OCI-LY7 (cell line): ENCODE measurements around the gene SAP30BP. TPM values are rescaled to one million over a fixed set of nuclear protein-coding genes. Genes with fewer than 3 reads are reported as not detected.
"Not testable (repeated sequence)": the region's sequence is repeated elsewhere in the genome, so short reads cannot be mapped to it uniquely, and the experiment has no call there.

Experiments used
- BruUV-seq: library from RNA; stranded (reverse); fragments of 400-500 nt; replicated peaks from 2 replicates; lab custom pipeline; 2021; lab: Mats Ljungman, UMichigan
- CTCF ChIA-PET: fragments of 300-600 bp; sonication (Branson Sonifier 250); formaldehyde crosslinking; loops from one replicate; lab custom pipeline; 2022; ENCODE audit warnings: antibody characterized with exemption; ENCODE audit not compliant: unreplicated experiment; lab: Charles Lee
- POLR2A ChIA-PET: fragments of 300-600 bp; sonication (Branson Sonifier 250); formaldehyde crosslinking; loops from one replicate; lab custom pipeline; 2022; ENCODE audit warnings: antibody characterized with exemption; lab: Charles Lee
- DNase-seq: peaks from one replicate; pipeline ENCODE4 v3.0.0-alpha.2; 2015; ENCODE audit warnings: low spot score
- H2AFZ ChIP-seq: fragments of 200-600 bp; sonication (generic), shearing (Covaris generic); 2 replicates; pipeline ENCODE4 v1.6.1; 2014; ENCODE audit warnings: mild to moderate bottlenecking, antibody characterized with exemption, low read length, moderate library complexity
- H3K27ac ChIP-seq: fragments of 200-600 bp; sonication (generic); 2 replicates; pipeline ENCODE4 v1.5.1; 2014; ENCODE audit warnings: mixed run types, low read depth, mild to moderate bottlenecking, moderate library complexity, low read length, inconsistent platforms; ENCODE audit not compliant: poor library complexity, severe bottlenecking
- H3K36me3 ChIP-seq: fragments of 200-600 bp; sonication (generic); 2 replicates; pipeline ENCODE4 v1.6.1; 2014; ENCODE audit warnings: mild to moderate bottlenecking, antibody characterized with exemption, low read length, moderate library complexity, mixed read lengths; ENCODE audit not compliant: insufficient read depth
- H3K4me1 ChIP-seq: fragments of 200-600 bp; sonication (generic); 2 replicates; pipeline ENCODE4 v1.5.1; 2014; ENCODE audit warnings: mild to moderate bottlenecking, low read length; ENCODE audit not compliant: insufficient read depth, poor library complexity, severe bottlenecking
- H3K4me2 ChIP-seq: fragments of 200-600 bp; sonication (generic); 2 replicates; pipeline ENCODE4 v1.6.1; 2014; ENCODE audit warnings: mild to moderate bottlenecking, low read length
- H3K4me3 ChIP-seq: fragments of 200-600 bp; sonication (generic); 2 replicates; pipeline ENCODE4 v1.5.1; 2014; ENCODE audit warnings: mild to moderate bottlenecking, low read depth, low read length; ENCODE audit not compliant: poor library complexity, severe bottlenecking
- H3K79me2 ChIP-seq: fragments of 200-600 bp; sonication (generic); 2 replicates; pipeline ENCODE4 v1.6.1; 2016; ENCODE audit warnings: low read depth, mild to moderate bottlenecking, low read length, moderate library complexity, mixed read lengths; ENCODE audit not compliant: insufficient read depth
- H3K9me2 ChIP-seq: fragments of 200-600 bp; sonication (generic); 2 replicates; pipeline ENCODE4 v1.6.1; 2016; ENCODE audit warnings: mild to moderate bottlenecking, low read length, mixed read lengths; ENCODE audit not compliant: insufficient read depth
- H3K9me3 ChIP-seq: fragments of 200-600 bp; sonication (generic); 2 replicates; pipeline ENCODE4 v1.6.1; 2014; ENCODE audit warnings: mild to moderate bottlenecking, mixed run types, low read length, mixed read lengths
- H4K20me1 ChIP-seq: fragments of 200-600 bp; sonication (generic); 2 replicates; pipeline ENCODE4 v1.6.1; 2014; ENCODE audit warnings: mild to moderate bottlenecking, antibody characterized with exemption, low read length, moderate library complexity, mixed read lengths; ENCODE audit not compliant: insufficient read depth
- EZH2phosphoT487 ChIP-seq: fragments of 200-600 bp; sonication (generic); IDR thresholded peaks from 2 replicates; pipeline ENCODE4 v1.6.1; 2018; ENCODE audit warnings: low read depth, borderline replicate concordance, mild to moderate bottlenecking, mixed run types, antibody characterized with exemption, low read length, moderate library complexity, mixed read lengths
- intact Hi-C: fragments of 100-400 bp; cut with micrococcal nuclease; formaldehyde crosslinking; loops from one replicate; pipeline ENCODE4 v1.10.0; 2022; ENCODE audit not compliant: unreplicated experiment
- total RNA-seq, 2 experiments: library from RNA; depleted of rRNA in 1 of 2; stranded (reverse); fragments of >200 nt in 1 of 2; shearing (Covaris generic) in 1 of 2; gene quantifications; 2 replicates each; pipeline ENCODE4 v1.2.3, GENCODE V29; 2014 to 2022
- TF ChIP-seq, protein P1 (sequence below): fragments of 200-600 bp; sonication (generic); conservative IDR thresholded peaks from 2 replicates; pipeline ENCODE4 v1.5.1; 2014; ENCODE audit warnings: mild to moderate bottlenecking, antibody characterized with exemption, low read length, moderate library complexity, mixed read lengths

SAP30BP gene
- total RNA-seq, 2 experiments from 2014 or later, result 127 to 187 TPM

DNA sequence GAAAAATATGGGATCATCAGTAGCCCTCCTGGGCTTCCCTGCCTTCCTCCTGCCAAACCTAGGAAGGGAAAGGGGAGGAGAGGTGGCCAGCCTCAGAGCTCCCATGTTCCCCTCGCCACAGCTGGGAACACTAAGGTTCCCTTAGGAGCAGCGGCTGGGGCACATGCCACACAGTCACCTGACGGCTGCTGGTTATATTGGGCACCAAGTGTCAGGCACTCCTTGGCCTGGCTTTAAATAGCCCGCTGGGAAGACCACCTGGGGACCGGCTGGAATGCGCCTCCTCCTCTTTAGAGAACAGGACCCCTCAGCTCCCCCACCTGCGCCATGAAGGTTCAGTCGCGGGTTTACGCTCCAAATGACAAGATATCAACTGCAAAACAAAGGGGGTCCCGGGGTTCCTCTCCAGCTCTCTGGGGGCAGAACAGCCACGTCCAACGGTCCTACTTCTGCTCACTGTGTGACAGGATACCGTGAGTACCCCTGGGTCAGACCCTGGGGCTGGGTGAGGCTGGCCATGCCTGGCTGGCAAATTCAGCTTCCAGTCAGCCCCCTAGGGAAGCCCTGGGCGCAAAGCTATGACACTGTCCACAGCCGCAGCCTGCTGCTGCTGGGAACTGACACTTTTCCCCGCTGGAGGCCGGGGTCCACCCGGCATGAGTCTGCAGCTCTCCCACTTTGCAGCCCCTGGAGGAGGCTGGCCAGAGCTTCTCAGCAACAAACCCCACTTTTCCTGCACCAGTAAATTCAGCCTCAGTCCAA lies 30.6 kb upstream of the SAP30BP start:
- BruUV-seq, result no TSS peak
- Histone ChIP-seq H3K4me1 (peaks cover 22% of the 10 kb centered on the region), H4K20me1 (no peaks in the 10 kb centered on the region), H3K4me2 (no peak overlapping the region), H3K79me2 (no peaks in the 10 kb centered on the region), H3K4me3 (no peak overlapping the region), H3K9me2 (no peaks in the 10 kb centered on the region), H3K36me3 (peaks cover 12% of the 10 kb centered on the region; the same call in 1 of the 2 replicates), H3K9me3 (no peaks in the 10 kb centered on the region), H2AFZ (no peak overlapping the region), H3K27ac (no peak overlapping the region)
- DNase-seq, result no peak
- TF ChIP-seq, protein P1, sequence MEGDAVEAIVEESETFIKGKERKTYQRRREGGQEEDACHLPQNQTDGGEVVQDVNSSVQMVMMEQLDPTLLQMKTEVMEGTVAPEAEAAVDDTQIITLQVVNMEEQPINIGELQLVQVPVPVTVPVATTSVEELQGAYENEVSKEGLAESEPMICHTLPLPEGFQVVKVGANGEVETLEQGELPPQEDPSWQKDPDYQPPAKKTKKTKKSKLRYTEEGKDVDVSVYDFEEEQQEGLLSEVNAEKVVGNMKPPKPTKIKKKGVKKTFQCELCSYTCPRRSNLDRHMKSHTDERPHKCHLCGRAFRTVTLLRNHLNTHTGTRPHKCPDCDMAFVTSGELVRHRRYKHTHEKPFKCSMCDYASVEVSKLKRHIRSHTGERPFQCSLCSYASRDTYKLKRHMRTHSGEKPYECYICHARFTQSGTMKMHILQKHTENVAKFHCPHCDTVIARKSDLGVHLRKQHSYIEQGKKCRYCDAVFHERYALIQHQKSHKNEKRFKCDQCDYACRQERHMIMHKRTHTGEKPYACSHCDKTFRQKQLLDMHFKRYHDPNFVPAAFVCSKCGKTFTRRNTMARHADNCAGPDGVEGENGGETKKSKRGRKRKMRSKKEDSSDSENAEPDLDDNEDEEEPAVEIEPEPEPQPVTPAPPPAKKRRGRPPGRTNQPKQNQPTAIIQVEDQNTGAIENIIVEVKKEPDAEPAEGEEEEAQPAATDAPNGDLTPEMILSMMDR, result no peak
- TF ChIP-seq EZH2phosphoT487, result no peak
- intact Hi-C loops, result no loop called here
- POLR2A ChIA-PET, result no interaction called here
- CTCF ChIA-PET, result interaction anchor here (0.7 kb wide), 1 partner anchor 206 kb away, joined by 3 read pairs; no protein-coding TSS in a partner anchor

GRCh38 chr17:75637143-75637538 lies 30.0 kb upstream of the SAP30BP start:
- ChIA-PET CTCF (interaction anchor here (1.1 kb wide), 1 partner anchor 111 kb away, joined by 3 read pairs; no protein-coding TSS in a partner anchor), POLR2A (no interaction called here)
- BruUV-seq, result no TSS peak
- Histone ChIP-seq H3K4me3 (no peak overlapping the region), H3K79me2 (no peaks in the 10 kb centered on the region), H3K27ac (no peak overlapping the region), H3K36me3 (peaks cover 13% of the 10 kb centered on the region; the same call in 1 of the 2 replicates), H3K4me1 (peaks cover 22% of the 10 kb centered on the region), H3K9me2 (no peaks in the 10 kb centered on the region), H2AFZ (no peak overlapping the region), H3K4me2 (no peak overlapping the region), H3K9me3 (no peaks in the 10 kb centered on the region), H4K20me1 (no peaks in the 10 kb centered on the region)
- DNase-seq, result no peak
- intact Hi-C loops, result no loop called here
- TF ChIP-seq, protein P1, result no peak
- TF ChIP-seq EZH2phosphoT487, result no peak

- intact Hi-C loops, result no loop called here
- ChIA-PET POLR2A (no interaction called here), CTCF (interaction anchor here (1.1 kb wide), 1 partner anchor 111 kb away, joined by 3 read pairs; no protein-coding TSS in a partner anchor)
- TF ChIP-seq EZH2phosphoT487, result no peak
- TF ChIP-seq, protein P1, result no peak
- Histone ChIP-seq H3K27ac (no peak overlapping the region), H3K9me2 (no peaks in the 10 kb centered on the region), H2AFZ (no peak overlapping the region), H3K4me2 (no peak overlapping the region), H3K4me1 (peaks cover 19% of the 10 kb centered on the region), H3K4me3 (no peak overlapping the region), H3K36me3 (peaks cover 14% of the 10 kb centered on the region; the same call in 1 of the 2 replicates), H3K9me3 (no peaks in the 10 kb centered on the region), H4K20me1 (no peaks in the 10 kb centered on the region), H3K79me2 (no peaks in the 10 kb centered on the region)
- DNase-seq, result no peak
- BruUV-seq, result no TSS peak
These were observed 29.6 kb upstream of the SAP30BP start for GRCh38 chr17:75637551-75637950.

DNA sequence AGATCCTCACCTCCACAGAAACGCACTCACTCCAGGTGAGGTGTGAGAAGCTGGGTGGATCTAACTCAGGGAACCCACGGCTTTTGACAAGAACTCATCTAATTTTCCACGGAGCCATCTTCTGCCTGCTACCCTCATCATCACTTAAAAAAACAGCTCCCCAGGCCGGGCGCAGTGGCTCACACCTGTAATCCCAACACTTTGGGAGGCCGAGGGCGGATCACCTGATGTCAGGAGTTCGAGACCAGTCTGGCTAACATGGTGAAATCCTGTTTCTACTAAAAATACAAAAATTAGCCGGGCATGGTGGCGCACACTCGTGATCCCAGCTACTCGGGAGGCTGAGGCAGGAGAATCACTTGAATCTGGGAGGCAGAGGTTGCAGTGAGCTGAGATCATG lies 29.1 kb upstream of the SAP30BP start:
- CTCF ChIA-PET, result interaction anchor here (1.0 to 1.1 kb wide), 2 partner anchors 17 to 110 kb away, joined by 3 to 4 read pairs; no protein-coding TSS in a partner anchor
- H3K4me1 ChIP-seq, result peaks cover 14% of the 10 kb centered on the region
- H3K27ac ChIP-seq, intact Hi-C loops, BruUV-seq, H3K9me2 ChIP-seq, H4K20me1 ChIP-seq, H3K4me2 ChIP-seq, H2AFZ ChIP-seq, H3K4me3 ChIP-seq, H3K9me3 ChIP-seq, H3K79me2 ChIP-seq, POLR2A ChIA-PET, DNase-seq: not testable (repeated sequence)
- H3K36me3 ChIP-seq, result peaks cover 15% of the 10 kb centered on the region; the same call in 1 of the 2 replicates
